ENCODE data around the gene FHIT. TPM values are rescaled to one million over a fixed set of nuclear protein-coding genes. Genes with fewer than 3 reads are reported as not detected.

FHIT gene
- polyA plus RNA-seq, 1 experiment, result 0.11 TPM

DNA sequence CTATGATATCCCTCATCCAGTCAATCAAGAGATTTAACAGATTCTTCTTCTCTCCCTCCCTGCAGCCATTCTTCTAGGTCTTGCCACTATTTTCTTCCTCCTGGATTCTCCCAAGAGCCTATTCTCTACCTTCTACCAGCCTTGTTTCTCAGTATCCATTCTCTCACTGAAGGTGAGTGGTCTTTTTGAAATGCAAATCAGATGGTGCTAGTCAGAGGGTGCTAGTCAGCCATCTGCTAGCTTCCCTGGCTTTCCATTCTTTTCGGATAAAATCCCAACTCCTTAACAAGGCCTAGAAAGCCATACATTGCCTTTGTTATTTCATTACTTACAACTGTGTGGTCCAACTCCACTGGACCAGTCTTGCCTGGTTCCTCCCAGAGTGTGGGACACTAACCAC lies 1467.1 kb downstream of the FHIT start:
- ChIA-PET CTCF (no interaction called here), POLR2A (no interaction called here)
- H3K4me3 ChIP-seq (ENCODE audit: low read depth, low read length), result no peak overlapping the region

DNA sequence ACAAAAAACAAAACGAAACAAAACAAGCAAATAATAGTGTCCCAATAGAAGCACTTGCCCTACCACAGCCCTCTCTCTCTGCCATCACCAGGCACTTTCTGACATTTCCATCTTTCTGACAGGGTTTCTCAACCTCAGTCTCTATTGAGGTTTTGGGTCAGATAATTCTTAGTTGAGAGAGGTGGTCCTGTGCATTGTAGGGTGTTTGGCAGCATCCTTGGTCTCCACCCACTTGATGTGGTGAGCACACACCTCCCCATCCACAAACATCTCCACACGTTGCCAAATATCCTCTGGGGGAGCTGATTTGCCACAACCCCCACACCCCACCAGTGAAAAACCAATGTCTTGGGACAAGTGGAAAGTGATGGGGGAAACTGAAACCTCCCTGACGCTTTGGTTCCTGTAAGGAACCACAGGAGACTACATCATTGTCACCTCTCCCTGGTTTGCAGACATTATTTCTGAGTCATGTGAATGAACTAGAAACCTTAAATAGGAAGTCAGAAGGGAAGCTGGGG lies 1467.7 kb downstream of the FHIT start:
- H3K36me3 ChIP-seq (ENCODE audit: control insufficient read depth, insufficient read depth, low read length), result no peaks in the 10 kb centered on the region
- no peak for DNase-seq (ENCODE audit: low read depth)
- ChIA-PET CTCF (no interaction called here), POLR2A (no interaction called here)
- TF ChIP-seq, protein P1, sequence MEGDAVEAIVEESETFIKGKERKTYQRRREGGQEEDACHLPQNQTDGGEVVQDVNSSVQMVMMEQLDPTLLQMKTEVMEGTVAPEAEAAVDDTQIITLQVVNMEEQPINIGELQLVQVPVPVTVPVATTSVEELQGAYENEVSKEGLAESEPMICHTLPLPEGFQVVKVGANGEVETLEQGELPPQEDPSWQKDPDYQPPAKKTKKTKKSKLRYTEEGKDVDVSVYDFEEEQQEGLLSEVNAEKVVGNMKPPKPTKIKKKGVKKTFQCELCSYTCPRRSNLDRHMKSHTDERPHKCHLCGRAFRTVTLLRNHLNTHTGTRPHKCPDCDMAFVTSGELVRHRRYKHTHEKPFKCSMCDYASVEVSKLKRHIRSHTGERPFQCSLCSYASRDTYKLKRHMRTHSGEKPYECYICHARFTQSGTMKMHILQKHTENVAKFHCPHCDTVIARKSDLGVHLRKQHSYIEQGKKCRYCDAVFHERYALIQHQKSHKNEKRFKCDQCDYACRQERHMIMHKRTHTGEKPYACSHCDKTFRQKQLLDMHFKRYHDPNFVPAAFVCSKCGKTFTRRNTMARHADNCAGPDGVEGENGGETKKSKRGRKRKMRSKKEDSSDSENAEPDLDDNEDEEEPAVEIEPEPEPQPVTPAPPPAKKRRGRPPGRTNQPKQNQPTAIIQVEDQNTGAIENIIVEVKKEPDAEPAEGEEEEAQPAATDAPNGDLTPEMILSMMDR (IDR thresholded peaks at IDR 0.05; ENCODE audit: insufficient read depth, low read depth, low read length), result no peak
- H3K4me3 ChIP-seq (ENCODE audit: low read depth, low read length), result no peak overlapping the region
- H3K27me3 ChIP-seq (ENCODE audit: control insufficient read depth, insufficient read depth, low read length), result no peaks in the 10 kb centered on the region

More for the DNA sequence above, 1467.1 kb downstream of the FHIT start:
- Histone ChIP-seq H3K27me3 (ENCODE audit: control insufficient read depth, insufficient read depth, low read length) (no peaks in the 10 kb centered on the region), H3K36me3 (ENCODE audit: control insufficient read depth, insufficient read depth, low read length) (no peaks in the 10 kb centered on the region)
- DNase-seq (ENCODE audit: low read depth), result no peak
- TF ChIP-seq, protein P1 (IDR thresholded peaks at IDR 0.05; ENCODE audit: insufficient read depth, low read depth, low read length), result no peak

DNA sequence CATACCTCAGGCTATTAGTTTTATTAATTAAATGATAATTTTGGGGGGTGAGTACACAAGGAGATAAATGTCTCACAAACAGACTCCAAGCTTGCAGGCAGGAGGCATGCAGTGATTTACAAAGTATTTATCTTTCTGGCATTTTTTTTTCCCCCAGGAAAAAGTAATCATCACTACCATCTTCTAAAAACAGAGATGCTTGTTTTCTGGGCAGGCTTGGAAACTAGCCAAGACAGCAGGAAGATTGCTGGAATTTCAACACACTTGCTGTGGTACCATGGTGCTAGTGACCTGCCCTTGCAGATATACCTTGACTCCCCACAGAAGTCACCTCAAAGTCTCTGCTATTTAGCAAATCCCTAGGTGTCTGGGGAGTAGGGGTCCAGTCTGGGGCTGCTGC lies 1468.6 kb downstream of the FHIT start:
- CTCF ChIA-PET, result interaction anchor here (0.6 to 1.3 kb wide), 2 partner anchors 32 to 75 kb away, joined by 3 to 6 read pairs; no protein-coding TSS in a partner anchor
- H3K36me3 ChIP-seq (ENCODE audit: control insufficient read depth, insufficient read depth, low read length), result no peaks in the 10 kb centered on the region
- TF ChIP-seq, protein P1 (IDR thresholded peaks at IDR 0.05; ENCODE audit: insufficient read depth, low read depth, low read length), result no peak
- no peak for DNase-seq (ENCODE audit: low read depth)
- H3K27me3 ChIP-seq (ENCODE audit: control insufficient read depth, insufficient read depth, low read length), result no peaks in the 10 kb centered on the region
- no peak overlapping the region for H3K4me3 ChIP-seq (ENCODE audit: low read depth, low read length)
- POLR2A ChIA-PET, result no interaction called here

DNA sequence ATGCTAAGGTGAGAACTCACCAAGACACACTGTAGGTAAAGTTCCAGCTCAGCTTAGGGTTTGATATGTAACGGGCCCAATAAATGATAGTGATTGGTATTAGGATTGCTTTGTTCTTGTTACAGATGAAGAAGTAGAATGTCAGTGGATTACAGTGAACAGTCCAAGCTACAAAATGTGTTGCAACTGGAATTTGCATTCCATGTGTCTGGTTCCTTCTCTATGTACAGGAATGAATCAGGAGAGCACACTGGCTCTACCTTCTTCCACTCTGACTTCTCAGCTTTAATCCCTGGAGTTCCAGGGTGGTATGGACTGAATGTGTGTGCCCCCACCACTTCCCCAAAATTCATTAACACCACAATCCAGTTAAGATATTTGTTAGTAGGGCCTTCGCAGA lies 1471.0 kb downstream of the FHIT start:
- Histone ChIP-seq H3K4me3 (ENCODE audit: low read depth, low read length) (no peak overlapping the region), H3K27me3 (ENCODE audit: control insufficient read depth, insufficient read depth, low read length) (no peaks in the 10 kb centered on the region), H3K36me3 (ENCODE audit: control insufficient read depth, insufficient read depth, low read length) (no peaks in the 10 kb centered on the region)
- CTCF ChIA-PET, result interaction anchor here (0.5 to 1.0 kb wide), 2 partner anchors 31 to 80 kb away, joined by 3 to 4 read pairs; no protein-coding TSS in a partner anchor
- TF ChIP-seq, protein P1 (IDR thresholded peaks at IDR 0.05; ENCODE audit: insufficient read depth, low read depth, low read length), result no peak
- POLR2A ChIA-PET, result no interaction called here
- no peak for DNase-seq (ENCODE audit: low read depth)

DNA sequence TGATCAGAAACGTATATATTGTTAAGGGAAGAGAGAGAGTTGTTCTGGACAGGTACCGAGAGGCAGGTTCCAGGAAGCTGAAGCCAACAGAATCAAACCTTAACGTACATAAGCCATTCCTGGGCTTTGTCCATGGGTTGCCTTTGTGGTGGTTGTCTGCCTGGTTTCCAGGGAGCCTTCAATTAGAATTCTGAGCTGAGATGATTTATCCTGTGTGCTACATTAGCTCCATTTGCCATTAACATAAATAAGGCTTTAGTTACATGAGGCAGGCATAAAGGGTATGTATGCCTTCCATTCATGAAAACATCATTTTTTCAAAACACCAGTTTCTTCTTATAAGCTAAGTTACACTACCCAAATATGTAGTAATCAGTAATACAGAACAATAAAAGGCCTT lies 1472.0 kb downstream of the FHIT start:
- DNase-seq (ENCODE audit: low read depth), result no peak
- Histone ChIP-seq H3K4me3 (ENCODE audit: low read depth, low read length) (no peak overlapping the region), H3K36me3 (ENCODE audit: control insufficient read depth, insufficient read depth, low read length) (no peaks in the 10 kb centered on the region), H3K27me3 (ENCODE audit: control insufficient read depth, insufficient read depth, low read length) (no peaks in the 10 kb centered on the region)
- TF ChIP-seq, protein P1 (IDR thresholded peaks at IDR 0.05; ENCODE audit: insufficient read depth, low read depth, low read length), result no peak
- CTCF ChIA-PET, result interaction anchor here (1.1 to 1.7 kb wide), 2 partner anchors 10 to 78 kb away, joined by 3 to 4 read pairs; no protein-coding TSS in a partner anchor
- POLR2A ChIA-PET, result no interaction called here

Measured in BJ (cell line).